Upper lobe of left lung (tissue), 6 donors: ENCODE measurements around the gene CDKN2AIPNL. TPM values are rescaled to one million over a fixed set of nuclear protein-coding genes. Genes with fewer than 3 reads are reported as not detected.

Experiments
- ATAC-seq, 2 donors: fragments of 200-7000 bp; cut with Tn5 transposase; one replicate each; pipeline ENCODE4 v1.9.1; 2022; ENCODE audit warnings: mild to moderate bottlenecking in 2 of 2, moderate library complexity in 2 of 2; ENCODE audit not compliant: low FRiP score in 2 of 2
- DNase-seq, 2 donors: peaks; one replicate each; pipeline ENCODE4 v3.0.0-alpha.2; 2019 to 2020
- H3K27ac ChIP-seq, 4 donors: fragments of 200-600 bp; sonication (generic); one replicate each; pipeline ENCODE4 v1.5.1; 2016 to 2019
- H3K27me3 ChIP-seq, 4 donors: fragments of 200-600 bp; sonication (generic); one replicate each; pipeline ENCODE4 v1.5.1; 2017 to 2019
- H3K36me3 ChIP-seq, 4 donors: fragments of 200-600 bp; sonication (generic); one replicate each; pipeline ENCODE4 v1.5.1; 2016 to 2019
- H3K4me1 ChIP-seq, 4 donors: fragments of 200-600 bp; sonication (generic); one replicate each; pipeline ENCODE4 v1.5.1; 2018 to 2019
- H3K4me3 ChIP-seq, 4 donors: fragments of 200-600 bp; sonication (generic); one replicate each; pipeline ENCODE4 v1.5.1; 2017 to 2019; ENCODE audit warnings: mild to moderate bottlenecking in 2 of 4, moderate library complexity in 1 of 4
- H3K9me3 ChIP-seq, 4 donors: fragments of 200-600 bp; sonication (generic); one replicate each; pipeline ENCODE4 v1.5.1; 2018 to 2019
- CTCF ChIP-seq, 6 experiments: fragments of 450-650 bp in 4 of 6; fragments of 200-600 bp in 2 of 6; sonication (generic) in 2 of 6; IDR thresholded peaks; one replicate each; pipeline ENCODE4 v1.5.1; 2016 to 2019; ENCODE audit warnings: antibody characterized with exemption in 6 of 6
- EP300 ChIP-seq, 4 donors: sonication (generic); formaldehyde crosslinking; IDR thresholded peaks; one replicate each; pipeline ENCODE4 v1.5.1; 2017; ENCODE audit warnings: antibody characterized with exemption in 4 of 4, control low read depth in 2 of 4
- POLR2A ChIP-seq, 4 donors: fragments of 450-650 bp; IDR thresholded peaks; one replicate each; pipeline ENCODE4 v1.5.1; 2016 to 2017; ENCODE audit warnings: antibody characterized with exemption in 4 of 4, mild to moderate bottlenecking in 2 of 4
- POLR2AphosphoS5 ChIP-seq, 2 donors: sonication (generic); formaldehyde crosslinking; IDR thresholded peaks; one replicate each; pipeline ENCODE4 v1.5.1; 2017; ENCODE audit warnings: antibody characterized with exemption in 2 of 2
- WGBS, 2 donors: methylation state at CpG; one replicate each; pipeline ENCODE4 v1.1.5; 2017 to 2018; 5-methylcytosine and 5-hydroxymethylcytosine counted together
- total RNA-seq, 6 donors: library from RNA; depleted of rRNA in 4 of 6; stranded (reverse); fragments of >200 nt in 4 of 6; gene quantifications; one replicate each; pipeline versions ENCODE4 v1.1.0 to v1.2.1, GENCODE V29; 2016 to 2021
- donor health status: DM: no; HTN: no; CAD: no; lungs with moderate emphysema.
- donor health status: DM: no; HTN: yes; CAD: no; lungs with severe emphysema.

The CDKN2AIPNL gene
- total RNA-seq, 6 donors from 2014 or later, result 2.1 to 18.5 (median 13.3) TPM

- Histone ChIP-seq H3K27ac (peak overlapping the region; percentile 94 to 100 (median 99)), H3K4me3 (peak overlapping the region; percentile 70 to 92 (median 83)), H3K9me3 (no peaks in the 10 kb centered on the region), H3K36me3 (peaks cover 0 to 10% (median 4%) of the 10 kb centered on the region in 4 donors), H3K27me3 (no peaks in the 10 kb centered on the region), H3K4me1 (peaks cover 13 to 36% (median 27%) of the 10 kb centered on the region in 4 donors)
- no peak for TF ChIP-seq POLR2AphosphoS5 (IDR thresholded peaks at IDR 0.05)
- peak in 1 of 4 donors; percentile 9 for TF ChIP-seq POLR2A (IDR thresholded peaks at IDR 0.05)
- peak; percentile 56 to 61 for ATAC-seq
- peak; percentile 80 to 87 for DNase-seq
- 0% methylated on average over 17 to 29 of the region's 29 CpGs for WGBS, 2 donors
Measured at GRCh38 chr5:134371834-134372340, 39.8 kb downstream of the CDKN2AIPNL start.

GRCh38 chr5:134370871-134371833, 40.5 kb downstream of the CDKN2AIPNL start, which contains the start of gene UBE2B:
Gene UBE2B, plus strand, starts transcription at chr5:134371569. Its CDS starts 27 bp downstream, at chr5:134371596.
- H3K36me3 ChIP-seq, result peaks cover 0 to 4% (median 2%) of the 10 kb centered on the region in 4 donors
- H3K4me1 ChIP-seq, result peaks cover 13 to 41% (median 28%) of the 10 kb centered on the region in 4 donors
- H3K9me3 ChIP-seq, result no peaks in the 10 kb centered on the region
- DNase-seq (peak; percentile 98 to 100), ATAC-seq (peak; percentile 96)
- H3K27ac ChIP-seq, result peak within 1 kb of the TSS; percentile 94 to 100 (median 99)
- 0% methylated on average over 33 to 41 of the region's 74 CpGs for WGBS, 2 donors
- no peaks in the 10 kb centered on the region for H3K27me3 ChIP-seq
- TF ChIP-seq POLR2A (IDR thresholded peaks at IDR 0.05) (peak in 3 of 4 donors; percentile 40 to 82 (median 60)), POLR2AphosphoS5 (IDR thresholded peaks at IDR 0.05) (peak; percentile 78 to 91), EP300 (IDR thresholded peaks at IDR 0.05) (peak in 3 of 4 donors; percentile 44 to 90 (median 47)), CTCF (IDR thresholded peaks at IDR 0.05) (peak in 1 of 6 experiments; percentile 19)
- H3K4me3 ChIP-seq, result peak within 1 kb of the TSS; percentile 70 to 92 (median 83)

- H3K4me3 ChIP-seq, result peak overlapping the region in 3 of 4 donors; percentile 70 to 92 (median 86)
- H3K4me1 ChIP-seq, result peaks cover 13 to 48% (median 29%) of the 10 kb centered on the region in 4 donors
- TF ChIP-seq CTCF (IDR thresholded peaks at IDR 0.05) (no peak), POLR2A (IDR thresholded peaks at IDR 0.05) (no peak), EP300 (IDR thresholded peaks at IDR 0.05) (no peak), POLR2AphosphoS5 (IDR thresholded peaks at IDR 0.05) (no peak)
- DNase-seq (no peak), ATAC-seq (peak; percentile 0)
- H3K27ac ChIP-seq, result peak overlapping the region; percentile 94 to 100 (median 99)
- H3K27me3 ChIP-seq, result no peaks in the 10 kb centered on the region
- H3K36me3 ChIP-seq, result no peaks in the 10 kb centered on the region
- H3K9me3 ChIP-seq, result no peaks in the 10 kb centered on the region
- WGBS, 2 donors, result 28 to 30% methylated on average over 5 of the region's 5 CpGs
Measured at GRCh38 chr5:134370311-134370870, 41.3 kb downstream of the CDKN2AIPNL start.

GRCh38 chr5:134365604-134366003, 46.1 kb downstream of the CDKN2AIPNL start:
- Histone ChIP-seq H3K36me3 (no peaks in the 10 kb centered on the region), H3K4me3 (no peak overlapping the region), H3K27ac (no peak overlapping the region), H3K4me1 (peaks cover 7 to 31% (median 16%) of the 10 kb centered on the region in 4 donors), H3K27me3 (no peaks in the 10 kb centered on the region), H3K9me3 (no peaks in the 10 kb centered on the region)
- TF ChIP-seq POLR2AphosphoS5 (IDR thresholded peaks at IDR 0.05), result no peak
- no peak for TF ChIP-seq EP300 (IDR thresholded peaks at IDR 0.05)
- TF ChIP-seq POLR2A (IDR thresholded peaks at IDR 0.05), result no peak
- TF ChIP-seq CTCF (IDR thresholded peaks at IDR 0.05), result no peak
- ATAC-seq (no peak), DNase-seq (no peak)
- WGBS, 2 donors, result 95 to 100% methylated on average over 1 of the region's 1 CpG

- Histone ChIP-seq H3K27ac (no peak overlapping the region), H3K27me3 (no peaks in the 10 kb centered on the region), H3K4me3 (no peak overlapping the region), H3K9me3 (no peaks in the 10 kb centered on the region), H3K36me3 (no peaks in the 10 kb centered on the region), H3K4me1 (no peaks in the 10 kb centered on the region)
- ATAC-seq, result no peak
- TF ChIP-seq POLR2AphosphoS5 (IDR thresholded peaks at IDR 0.05), result no peak
- TF ChIP-seq CTCF (IDR thresholded peaks at IDR 0.05), result no peak
- TF ChIP-seq POLR2A (IDR thresholded peaks at IDR 0.05), result no peak
- no peak for TF ChIP-seq EP300 (IDR thresholded peaks at IDR 0.05)
- DNase-seq, result no peak
- 87 to 96% methylated on average over 5 of the region's 5 CpGs for WGBS, 2 donors
Measured at GRCh38 chr5:134355681-134356080, 56.0 kb downstream of the CDKN2AIPNL start.
